WTC11 (cell line): ENCODE results near the gene PKIB. TPM values are rescaled to one million over a fixed set of nuclear protein-coding genes. Genes with fewer than 3 reads are reported as not detected.

Source experiments
- ATAC-seq: fragments of 200-7000 bp; cut with Tn5 transposase; 2 replicates; pipeline ENCODE4 v1.10.0; 2021; ENCODE audit warnings: mild to moderate bottlenecking, moderate library complexity
- Bru-seq: library from RNA; stranded (reverse); fragments of 400-500 nt; gene quantifications from one replicate; lab custom pipeline; 2021; lab: Mats Ljungman, UMichigan
- CTCF ChIA-PET: fragments of 300-600 bp; sonication (Branson Sonifier 250); formaldehyde crosslinking; loops from one replicate; lab custom pipeline; 2021; ENCODE audit warnings: antibody characterized with exemption; lab: Charles Lee
- POLR2A ChIA-PET: fragments of 350-600 bp; sonication (Branson Sonifier 250); formaldehyde crosslinking; loops from one replicate; lab custom pipeline; 2021; ENCODE audit warnings: antibody characterized with exemption; lab: Charles Lee
- DNase-seq: peaks from one replicate; pipeline ENCODE4 v3.0.0; 2021; ENCODE audit warnings: low spot score
- H3K27ac Mint-ChIP-seq: 2 replicates; pipeline ENCODE4 v1.8.0; 2021; ENCODE audit warnings: mixed read lengths
- H3K27me3 Mint-ChIP-seq: 2 replicates; pipeline ENCODE4 v1.8.0; 2021; ENCODE audit warnings: low read depth, mild to moderate bottlenecking, moderate library complexity, mixed read lengths
- H3K36me3 Mint-ChIP-seq: 2 replicates; pipeline ENCODE4 v1.8.0; 2021; ENCODE audit warnings: mixed read lengths
- H3K4me1 Mint-ChIP-seq: 2 replicates; pipeline ENCODE4 v1.8.0; 2022; ENCODE audit warnings: mixed read lengths
- H3K4me3 Mint-ChIP-seq: 2 replicates; pipeline ENCODE4 v1.8.0; 2021; ENCODE audit warnings: mild to moderate bottlenecking, moderate library complexity, mixed read lengths
- H3K9me3 Mint-ChIP-seq: 2 replicates; pipeline ENCODE4 v1.8.0; 2021; ENCODE audit warnings: mixed read lengths
- CBFB ChIP-seq: sonication (generic); formaldehyde crosslinking; IDR thresholded peaks from 2 replicates; pipeline ENCODE4 v1.8.1; 2022; ENCODE audit warnings: mild to moderate bottlenecking, low read depth, missing genetic modification reagents
- CREB1 ChIP-seq: sonication (generic); formaldehyde crosslinking; IDR thresholded peaks from 2 replicates; pipeline ENCODE4 v1.8.0; 2023; ENCODE audit warnings: mild to moderate bottlenecking, missing genetic modification reagents
- ETV6 ChIP-seq: sonication (generic); formaldehyde crosslinking; IDR thresholded peaks from 2 replicates; pipeline ENCODE4 v1.8.1; 2022; ENCODE audit warnings: mild to moderate bottlenecking, missing genetic modification reagents
- FOXP1 ChIP-seq: sonication (generic); formaldehyde crosslinking; IDR thresholded peaks from 2 replicates; pipeline ENCODE4 v1.8.0; 2022; ENCODE audit warnings: missing genetic modification reagents, mild to moderate bottlenecking, moderate library complexity, borderline replicate concordance
- HMGA2 ChIP-seq: fragments of 250-450 bp; sonication (Bioruptor Pico); IDR thresholded peaks from 2 replicates; pipeline ENCODE4 v1.4.0; 2021; ENCODE audit warnings: mild to moderate bottlenecking, moderate library complexity
- JUN ChIP-seq: sonication (generic); formaldehyde crosslinking; IDR thresholded peaks from 2 replicates; pipeline ENCODE4 v1.8.0; 2023; ENCODE audit warnings: mild to moderate bottlenecking, missing genetic modification reagents
- MYBL2 ChIP-seq: sonication (generic); formaldehyde crosslinking; IDR thresholded peaks from 2 replicates; pipeline ENCODE4 v1.8.1; 2023; ENCODE audit warnings: mild to moderate bottlenecking, moderate library complexity, missing genetic modification reagents
- NR2C2 ChIP-seq: sonication (generic); formaldehyde crosslinking; IDR thresholded peaks from 2 replicates; pipeline ENCODE4 v1.8.0; 2022; ENCODE audit warnings: mild to moderate bottlenecking, missing genetic modification reagents
- SP1 ChIP-seq: sonication (generic); formaldehyde crosslinking; conservative IDR thresholded peaks from 2 replicates; pipeline ENCODE4 v1.8.1; 2022; ENCODE audit warnings: missing genetic modification reagents
- TEAD1 ChIP-seq: sonication (generic); formaldehyde crosslinking; IDR thresholded peaks from 2 replicates; pipeline ENCODE4 v1.8.0; 2022; ENCODE audit warnings: mild to moderate bottlenecking, missing genetic modification reagents
- TP53 ChIP-seq: sonication (generic); formaldehyde crosslinking; IDR thresholded peaks from 2 replicates; pipeline ENCODE4 v1.8.1; 2023; ENCODE audit warnings: mild to moderate bottlenecking, missing genetic modification reagents
- ZNF138 ChIP-seq: sonication (generic); formaldehyde crosslinking; conservative IDR thresholded peaks from 2 replicates; pipeline ENCODE4 v1.8.1; 2022; ENCODE audit warnings: mild to moderate bottlenecking, moderate library complexity, missing genetic modification reagents
- long read RNA-seq, 3 experiments: library from RNA in 1 of 3; library from capped mRNA in 1 of 3; library from polyadenylated mRNA in 1 of 3; unstranded in 2 of 3; stranded (forward) in 1 of 3; transcript quantifications; one replicate each; pipeline ENCODE4 v2.0.0, GENCODE V29; 2021
- total RNA-seq: library from RNA; stranded (reverse); gene quantifications from 3 replicates; pipeline ENCODE4 v1.2.3, GENCODE V29; 2021
- TF ChIP-seq, protein P1 (sequence below): sonication (generic); formaldehyde crosslinking; IDR thresholded peaks from 2 replicates; pipeline ENCODE4 v1.8.1; 2023; ENCODE audit warnings: mild to moderate bottlenecking, moderate library complexity, missing genetic modification reagents
- TF ChIP-seq, protein P2 (sequence below): sonication (generic); formaldehyde crosslinking; IDR thresholded peaks from 2 replicates; pipeline ENCODE4 v1.8.0; 2022; ENCODE audit warnings: mild to moderate bottlenecking, missing genetic modification reagents
- TF ChIP-seq, protein P3 (sequence below): sonication (generic); formaldehyde crosslinking; IDR thresholded peaks from 2 replicates; pipeline ENCODE4 v1.8.1; 2022; ENCODE audit warnings: missing genetic modification reagents, borderline replicate concordance
- TF ChIP-seq, protein P4 (sequence below): fragments of 250-450 bp; sonication (Bioruptor Pico); IDR thresholded peaks from 2 replicates; pipeline ENCODE4 v1.9.0; 2021; ENCODE audit warnings: mild to moderate bottlenecking
- TF ChIP-seq, protein P5 (sequence below): sonication (generic); formaldehyde crosslinking; IDR thresholded peaks from 2 replicates; pipeline ENCODE4 v1.8.1; 2023; ENCODE audit warnings: mild to moderate bottlenecking, missing genetic modification reagents
- TF ChIP-seq, protein P6 (sequence below): sonication (generic); formaldehyde crosslinking; IDR thresholded peaks from 2 replicates; pipeline ENCODE4 v1.8.0; 2022; ENCODE audit warnings: mild to moderate bottlenecking, missing genetic modification reagents
- TF ChIP-seq, protein P7 (sequence below): sonication (generic); formaldehyde crosslinking; IDR thresholded peaks from 2 replicates; pipeline ENCODE4 v1.8.0; 2022; ENCODE audit warnings: mild to moderate bottlenecking, missing genetic modification reagents
- TF ChIP-seq, protein P8 (sequence below): sonication (generic); formaldehyde crosslinking; IDR thresholded peaks from 2 replicates; pipeline ENCODE4 v1.8.1; 2023; ENCODE audit warnings: mild to moderate bottlenecking, missing genetic modification reagents, moderate library complexity
- TF ChIP-seq, protein P9 (sequence below): sonication (generic); formaldehyde crosslinking; IDR thresholded peaks from 2 replicates; pipeline ENCODE4 v1.8.0; 2023; ENCODE audit warnings: missing genetic modification reagents, mild to moderate bottlenecking, borderline replicate concordance

PKIB gene, protein sequence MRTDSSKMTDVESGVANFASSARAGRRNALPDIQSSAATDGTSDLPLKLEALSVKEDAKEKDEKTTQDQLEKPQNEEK
- total RNA-seq, result 24.6 to 26.4 TPM (median 25.7 TPM) in 3 replicates
- percentile 84 among the genes with signal in this experiment for Bru-seq, nascent RNA
- long read RNA-seq, experiment 1, partial matches to known transcripts, result 1 of 65 reads
- long read RNA-seq, experiment 1, other reads (novel, unspliced or antisense), result 62 of 65 reads
- long read RNA-seq, experiment 2, partial matches to known transcripts, result 8 of 58 reads
- long read RNA-seq, experiment 2, other reads (novel, unspliced or antisense), result 47 of 58 reads
- long read RNA-seq, experiment 3, partial matches to known transcripts, result 0 of 51 reads
- long read RNA-seq, experiment 3, other reads (novel, unspliced or antisense), result 51 of 51 reads

DNA sequence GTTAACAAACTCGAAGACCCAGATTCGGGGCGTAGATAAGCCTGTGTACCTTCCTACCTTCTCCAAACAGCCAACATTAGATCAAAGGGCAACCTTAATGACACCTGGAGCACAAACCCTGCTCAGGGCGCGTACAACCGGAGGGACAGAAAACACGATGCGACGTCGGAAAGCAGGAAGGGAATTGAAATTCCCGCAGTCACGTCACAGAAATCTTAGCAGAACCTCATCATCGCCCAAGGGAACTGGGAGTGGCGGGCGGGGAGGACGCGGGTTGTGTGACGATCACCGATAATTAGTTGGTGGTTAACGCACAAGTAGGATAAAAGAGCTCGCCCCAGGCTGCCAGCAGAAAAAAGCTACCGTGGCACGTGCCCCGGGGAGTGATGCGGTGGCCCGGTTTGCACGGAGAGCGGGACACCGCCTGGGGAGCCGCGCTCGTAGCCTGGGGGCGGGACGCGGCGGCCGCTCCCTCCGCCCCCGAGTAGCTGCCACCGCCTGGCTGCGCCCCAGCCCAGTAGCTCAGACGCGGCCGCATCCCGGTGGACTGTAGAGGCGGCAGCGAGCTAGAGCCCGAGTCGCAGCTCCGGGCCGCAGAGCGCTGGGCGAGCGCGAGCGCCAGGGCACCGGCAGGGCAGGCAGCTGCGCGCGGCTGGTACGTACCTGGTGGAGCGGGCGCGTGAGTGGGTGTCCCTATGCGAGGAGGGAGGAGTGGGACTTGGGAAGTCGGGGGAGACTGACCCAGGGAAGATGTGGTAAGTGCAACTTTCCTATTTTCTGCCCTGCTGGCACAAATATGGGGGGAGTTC is at the start of gene PKIB:
Gene PKIB, plus strand, starts transcription at position 525 of the 809 bp plus-strand sequence. CDS start 107,390 bp downstream, outside the sequence.
- Mint-ChIP-seq H3K4me3 (peak within 1 kb of the TSS; percentile 85), H3K36me3 (no peaks in the 10 kb centered on the region), H3K4me1 (peaks cover 13% of the 10 kb centered on the region), H3K9me3 (no peaks in the 10 kb centered on the region), H3K27me3 (peaks cover 46% of the 10 kb centered on the region), H3K27ac (no peak within 1 kb of the TSS)
- ChIA-PET POLR2A (interaction anchor here (0.7 kb wide), 1 partner anchor 138 kb away, joined by 3 read pairs; the partner anchor contains the start of gene SERINC1), CTCF (interaction anchor here (0.5 to 1.9 kb wide), 15 partner anchors 8 to 259 kb away, joined by 3 to 12 read pairs (median 4); partner anchors contain the start of gene SMPDL3A)
- DNase-seq (peak; percentile 85), ATAC-seq (peak; percentile 98)
- TF ChIP-seq CBFB (peak; percentile 65; the same call in 1 of the 2 replicates), NR2C2 (CRISPR knock-in tag) (no peak), JUN (CRISPR knock-in tag) (no peak), SP1 (CRISPR knock-in tag) (peak; percentile 56; the same call in 1 of the 2 replicates), CREB1 (CRISPR knock-in tag) (0 out of 2 replicates have a peak, but pooled peaks have one; percentile 24), ZNF138 (CRISPR knock-in tag) (0 out of 2 replicates have a peak, but pooled peaks have one; percentile 48), MYBL2 (CRISPR knock-in tag) (peak; percentile 79; the same call in 1 of the 2 replicates), FOXP1 (0 out of 2 replicates have a peak, but pooled peaks have one; percentile 38), TEAD1 (0 out of 2 replicates have a peak, but pooled peaks have one; percentile 11), HMGA2 (no peak), TP53 (peak; percentile 77; the same call in 1 of the 2 replicates), ETV6 (CRISPR knock-in tag) (no peak)
- TF ChIP-seq, protein P1, sequence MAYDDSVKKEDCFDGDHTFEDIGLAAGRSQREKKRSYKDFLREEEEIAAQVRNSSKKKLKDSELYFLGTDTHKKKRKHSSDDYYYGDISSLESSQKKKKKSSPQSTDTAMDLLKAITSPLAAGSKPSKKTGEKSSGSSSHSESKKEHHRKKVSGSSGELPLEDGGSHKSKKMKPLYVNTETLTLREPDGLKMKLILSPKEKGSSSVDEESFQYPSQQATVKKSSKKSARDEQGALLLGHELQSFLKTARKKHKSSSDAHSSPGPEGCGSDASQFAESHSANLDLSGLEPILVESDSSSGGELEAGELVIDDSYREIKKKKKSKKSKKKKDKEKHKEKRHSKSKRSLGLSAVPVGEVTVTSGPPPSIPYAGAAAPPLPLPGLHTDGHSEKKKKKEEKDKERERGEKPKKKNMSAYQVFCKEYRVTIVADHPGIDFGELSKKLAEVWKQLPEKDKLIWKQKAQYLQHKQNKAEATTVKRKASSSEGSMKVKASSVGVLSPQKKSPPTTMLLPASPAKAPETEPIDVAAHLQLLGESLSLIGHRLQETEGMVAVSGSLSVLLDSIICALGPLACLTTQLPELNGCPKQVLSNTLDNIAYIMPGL, result peak; percentile 92
- TF ChIP-seq, protein P2, sequence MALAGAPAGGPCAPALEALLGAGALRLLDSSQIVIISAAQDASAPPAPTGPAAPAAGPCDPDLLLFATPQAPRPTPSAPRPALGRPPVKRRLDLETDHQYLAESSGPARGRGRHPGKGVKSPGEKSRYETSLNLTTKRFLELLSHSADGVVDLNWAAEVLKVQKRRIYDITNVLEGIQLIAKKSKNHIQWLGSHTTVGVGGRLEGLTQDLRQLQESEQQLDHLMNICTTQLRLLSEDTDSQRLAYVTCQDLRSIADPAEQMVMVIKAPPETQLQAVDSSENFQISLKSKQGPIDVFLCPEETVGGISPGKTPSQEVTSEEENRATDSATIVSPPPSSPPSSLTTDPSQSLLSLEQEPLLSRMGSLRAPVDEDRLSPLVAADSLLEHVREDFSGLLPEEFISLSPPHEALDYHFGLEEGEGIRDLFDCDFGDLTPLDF (CRISPR knock-in tag), result 0 out of 2 replicates have a peak, but pooled peaks have one; percentile 30
- TF ChIP-seq, protein P3, sequence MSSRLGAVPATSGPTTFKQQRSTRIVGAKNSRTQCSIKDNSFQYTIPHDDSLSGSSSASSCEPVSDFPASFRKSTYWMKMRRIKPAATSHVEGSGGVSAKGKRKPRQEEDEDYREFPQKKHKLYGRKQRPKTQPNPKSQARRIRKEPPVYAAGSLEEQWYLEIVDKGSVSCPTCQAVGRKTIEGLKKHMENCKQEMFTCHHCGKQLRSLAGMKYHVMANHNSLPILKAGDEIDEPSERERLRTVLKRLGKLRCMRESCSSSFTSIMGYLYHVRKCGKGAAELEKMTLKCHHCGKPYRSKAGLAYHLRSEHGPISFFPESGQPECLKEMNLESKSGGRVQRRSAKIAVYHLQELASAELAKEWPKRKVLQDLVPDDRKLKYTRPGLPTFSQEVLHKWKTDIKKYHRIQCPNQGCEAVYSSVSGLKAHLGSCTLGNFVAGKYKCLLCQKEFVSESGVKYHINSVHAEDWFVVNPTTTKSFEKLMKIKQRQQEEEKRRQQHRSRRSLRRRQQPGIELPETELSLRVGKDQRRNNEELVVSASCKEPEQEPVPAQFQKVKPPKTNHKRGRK (CRISPR knock-in tag), result 0 out of 2 replicates have a peak, but pooled peaks have one; percentile 31
- TF ChIP-seq, protein P4, sequence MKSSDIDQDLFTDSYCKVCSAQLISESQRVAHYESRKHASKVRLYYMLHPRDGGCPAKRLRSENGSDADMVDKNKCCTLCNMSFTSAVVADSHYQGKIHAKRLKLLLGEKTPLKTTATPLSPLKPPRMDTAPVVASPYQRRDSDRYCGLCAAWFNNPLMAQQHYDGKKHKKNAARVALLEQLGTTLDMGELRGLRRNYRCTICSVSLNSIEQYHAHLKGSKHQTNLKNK (CRISPR knock-in tag), result no peak
- TF ChIP-seq, protein P5, sequence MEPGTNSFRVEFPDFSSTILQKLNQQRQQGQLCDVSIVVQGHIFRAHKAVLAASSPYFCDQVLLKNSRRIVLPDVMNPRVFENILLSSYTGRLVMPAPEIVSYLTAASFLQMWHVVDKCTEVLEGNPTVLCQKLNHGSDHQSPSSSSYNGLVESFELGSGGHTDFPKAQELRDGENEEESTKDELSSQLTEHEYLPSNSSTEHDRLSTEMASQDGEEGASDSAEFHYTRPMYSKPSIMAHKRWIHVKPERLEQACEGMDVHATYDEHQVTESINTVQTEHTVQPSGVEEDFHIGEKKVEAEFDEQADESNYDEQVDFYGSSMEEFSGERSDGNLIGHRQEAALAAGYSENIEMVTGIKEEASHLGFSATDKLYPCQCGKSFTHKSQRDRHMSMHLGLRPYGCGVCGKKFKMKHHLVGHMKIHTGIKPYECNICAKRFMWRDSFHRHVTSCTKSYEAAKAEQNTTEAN (CRISPR knock-in tag), result peak; percentile 74; the same call in 1 of the 2 replicates
- TF ChIP-seq, protein P6, sequence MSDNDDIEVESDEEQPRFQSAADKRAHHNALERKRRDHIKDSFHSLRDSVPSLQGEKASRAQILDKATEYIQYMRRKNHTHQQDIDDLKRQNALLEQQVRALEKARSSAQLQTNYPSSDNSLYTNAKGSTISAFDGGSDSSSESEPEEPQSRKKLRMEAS (CRISPR knock-in tag), result peak; percentile 63
- TF ChIP-seq, protein P7, sequence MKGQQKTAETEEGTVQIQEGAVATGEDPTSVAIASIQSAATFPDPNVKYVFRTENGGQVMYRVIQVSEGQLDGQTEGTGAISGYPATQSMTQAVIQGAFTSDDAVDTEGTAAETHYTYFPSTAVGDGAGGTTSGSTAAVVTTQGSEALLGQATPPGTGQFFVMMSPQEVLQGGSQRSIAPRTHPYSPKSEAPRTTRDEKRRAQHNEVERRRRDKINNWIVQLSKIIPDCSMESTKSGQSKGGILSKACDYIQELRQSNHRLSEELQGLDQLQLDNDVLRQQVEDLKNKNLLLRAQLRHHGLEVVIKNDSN (CRISPR knock-in tag), result peak; percentile 41; the same call in 1 of the 2 replicates
- TF ChIP-seq, protein P8, sequence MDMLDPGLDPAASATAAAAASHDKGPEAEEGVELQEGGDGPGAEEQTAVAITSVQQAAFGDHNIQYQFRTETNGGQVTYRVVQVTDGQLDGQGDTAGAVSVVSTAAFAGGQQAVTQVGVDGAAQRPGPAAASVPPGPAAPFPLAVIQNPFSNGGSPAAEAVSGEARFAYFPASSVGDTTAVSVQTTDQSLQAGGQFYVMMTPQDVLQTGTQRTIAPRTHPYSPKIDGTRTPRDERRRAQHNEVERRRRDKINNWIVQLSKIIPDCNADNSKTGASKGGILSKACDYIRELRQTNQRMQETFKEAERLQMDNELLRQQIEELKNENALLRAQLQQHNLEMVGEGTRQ, result 0 out of 2 replicates have a peak, but pooled peaks have one; percentile 20
- TF ChIP-seq, protein P9, sequence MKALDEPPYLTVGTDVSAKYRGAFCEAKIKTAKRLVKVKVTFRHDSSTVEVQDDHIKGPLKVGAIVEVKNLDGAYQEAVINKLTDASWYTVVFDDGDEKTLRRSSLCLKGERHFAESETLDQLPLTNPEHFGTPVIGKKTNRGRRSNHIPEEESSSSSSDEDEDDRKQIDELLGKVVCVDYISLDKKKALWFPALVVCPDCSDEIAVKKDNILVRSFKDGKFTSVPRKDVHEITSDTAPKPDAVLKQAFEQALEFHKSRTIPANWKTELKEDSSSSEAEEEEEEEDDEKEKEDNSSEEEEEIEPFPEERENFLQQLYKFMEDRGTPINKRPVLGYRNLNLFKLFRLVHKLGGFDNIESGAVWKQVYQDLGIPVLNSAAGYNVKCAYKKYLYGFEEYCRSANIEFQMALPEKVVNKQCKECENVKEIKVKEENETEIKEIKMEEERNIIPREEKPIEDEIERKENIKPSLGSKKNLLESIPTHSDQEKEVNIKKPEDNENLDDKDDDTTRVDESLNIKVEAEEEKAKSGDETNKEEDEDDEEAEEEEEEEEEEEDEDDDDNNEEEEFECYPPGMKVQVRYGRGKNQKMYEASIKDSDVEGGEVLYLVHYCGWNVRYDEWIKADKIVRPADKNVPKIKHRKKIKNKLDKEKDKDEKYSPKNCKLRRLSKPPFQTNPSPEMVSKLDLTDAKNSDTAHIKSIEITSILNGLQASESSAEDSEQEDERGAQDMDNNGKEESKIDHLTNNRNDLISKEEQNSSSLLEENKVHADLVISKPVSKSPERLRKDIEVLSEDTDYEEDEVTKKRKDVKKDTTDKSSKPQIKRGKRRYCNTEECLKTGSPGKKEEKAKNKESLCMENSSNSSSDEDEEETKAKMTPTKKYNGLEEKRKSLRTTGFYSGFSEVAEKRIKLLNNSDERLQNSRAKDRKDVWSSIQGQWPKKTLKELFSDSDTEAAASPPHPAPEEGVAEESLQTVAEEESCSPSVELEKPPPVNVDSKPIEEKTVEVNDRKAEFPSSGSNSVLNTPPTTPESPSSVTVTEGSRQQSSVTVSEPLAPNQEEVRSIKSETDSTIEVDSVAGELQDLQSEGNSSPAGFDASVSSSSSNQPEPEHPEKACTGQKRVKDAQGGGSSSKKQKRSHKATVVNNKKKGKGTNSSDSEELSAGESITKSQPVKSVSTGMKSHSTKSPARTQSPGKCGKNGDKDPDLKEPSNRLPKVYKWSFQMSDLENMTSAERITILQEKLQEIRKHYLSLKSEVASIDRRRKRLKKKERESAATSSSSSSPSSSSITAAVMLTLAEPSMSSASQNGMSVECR (CRISPR knock-in tag), result no peak; the same call in 1 of the 2 replicates
